HG03439 (cell line): ENCODE data around the gene FAM72C.
"Not testable (repeated sequence)": the region's sequence is repeated elsewhere in the genome, so short reads cannot be mapped to it uniquely, and the experiment has no call there.

ENCODE experiments used
- ATAC-seq: cut with Tn5 transposase; IDR thresholded peaks from one replicate; pipeline ENCODE4 v1.9.1; 2021; ENCODE audit warnings: mild to moderate bottlenecking, moderate library complexity; ENCODE audit not compliant: unreplicated experiment

The FAM72C gene

GRCh38 chr1:143971924-143972700 lies at the start of gene FAM72C:
Gene FAM72C (minus strand): TSS chr1:143971986. CDS start chr1:143971141, 845 bp downstream.
- ATAC-seq, result peak; percentile 88

- ATAC-seq, result not testable (repeated sequence)
These were observed 48.4 kb upstream of the FAM72C start for GRCh38 chr1:144020001-144020738.

GRCh38 chr1:144019101-144019500 lies 47.3 kb upstream of the FAM72C start:
- ATAC-seq, result not testable (repeated sequence)

- not testable (repeated sequence) for ATAC-seq
These were observed 43.6 kb upstream of the FAM72C start for GRCh38 chr1:144015180-144015966.

- ATAC-seq, result not testable (repeated sequence)
These were observed 42.7 kb upstream of the FAM72C start for GRCh38 chr1:144014528-144014927.

GRCh38 chr1:144014121-144014520 lies 42.3 kb upstream of the FAM72C start:
- ATAC-seq, result not testable (repeated sequence)

GRCh38 chr1:144012168-144012733 lies 40.5 kb upstream of the FAM72C start:
- ATAC-seq, result peak; percentile 96

- peak; percentile 52 for ATAC-seq
These were observed 37.6 kb upstream of the FAM72C start for GRCh38 chr1:144009410-144009809.

- ATAC-seq, result not testable (repeated sequence)
These were observed 32.5 kb upstream of the FAM72C start for GRCh38 chr1:144004259-144004658.

GRCh38 chr1:144003306-144004029 lies 31.7 kb upstream of the FAM72C start:
- not testable (repeated sequence) for ATAC-seq

GRCh38 chr1:144002141-144002881 lies 30.5 kb upstream of the FAM72C start:
- ATAC-seq, result not testable (repeated sequence)

- not testable (repeated sequence) for ATAC-seq
These were observed 29.3 kb upstream of the FAM72C start for GRCh38 chr1:144001077-144001476.

GRCh38 chr1:143996020-143996419 lies 24.2 kb upstream of the FAM72C start:
- not testable (repeated sequence) for ATAC-seq

- not testable (repeated sequence) for ATAC-seq
These were observed 21.6 kb upstream of the FAM72C start for GRCh38 chr1:143993301-143993907.

GRCh38 chr1:143990699-143991098 lies 18.9 kb upstream of the FAM72C start:
- not testable (repeated sequence) for ATAC-seq

- not testable (repeated sequence) for ATAC-seq
These were observed 17.9 kb upstream of the FAM72C start for GRCh38 chr1:143989719-143990118.

GRCh38 chr1:143989427-143989712 lies 17.6 kb upstream of the FAM72C start:
- ATAC-seq, result not testable (repeated sequence)

GRCh38 chr1:143988602-143989426 lies 17.0 kb upstream of the FAM72C start:
- not testable (repeated sequence) for ATAC-seq
